Measurements from ENCODE around the gene ABCA6.
A peak's percentile ranks its signal among the peaks of the same experiment; 100 is the strongest.
"Not testable (repeated sequence)": the region's sequence is repeated elsewhere in the genome, so short reads cannot be mapped to it uniquely, and the experiment has no call there.

ABCA6 gene

GRCh38 chr17:69105907-69106730, 35.6 kb downstream of the ABCA6 start:
- H3K4me3 Mint-ChIP-seq: no peak overlapping the region
- ATAC-seq (ENCODE audit: low read depth) (no peak), DNase-seq (ENCODE audit: low spot score in 2 of 2) (no peak)
- H3K36me3 Mint-ChIP-seq: peaks cover 2% of the 10 kb centered on the region
- H3K4me1 Mint-ChIP-seq: peaks cover 4% of the 10 kb centered on the region
- H3K27me3 Mint-ChIP-seq: no peaks in the 10 kb centered on the region
- H3K27ac Mint-ChIP-seq: no peak overlapping the region
- no peaks in the 10 kb centered on the region for H3K9me3 Mint-ChIP-seq

DNA sequence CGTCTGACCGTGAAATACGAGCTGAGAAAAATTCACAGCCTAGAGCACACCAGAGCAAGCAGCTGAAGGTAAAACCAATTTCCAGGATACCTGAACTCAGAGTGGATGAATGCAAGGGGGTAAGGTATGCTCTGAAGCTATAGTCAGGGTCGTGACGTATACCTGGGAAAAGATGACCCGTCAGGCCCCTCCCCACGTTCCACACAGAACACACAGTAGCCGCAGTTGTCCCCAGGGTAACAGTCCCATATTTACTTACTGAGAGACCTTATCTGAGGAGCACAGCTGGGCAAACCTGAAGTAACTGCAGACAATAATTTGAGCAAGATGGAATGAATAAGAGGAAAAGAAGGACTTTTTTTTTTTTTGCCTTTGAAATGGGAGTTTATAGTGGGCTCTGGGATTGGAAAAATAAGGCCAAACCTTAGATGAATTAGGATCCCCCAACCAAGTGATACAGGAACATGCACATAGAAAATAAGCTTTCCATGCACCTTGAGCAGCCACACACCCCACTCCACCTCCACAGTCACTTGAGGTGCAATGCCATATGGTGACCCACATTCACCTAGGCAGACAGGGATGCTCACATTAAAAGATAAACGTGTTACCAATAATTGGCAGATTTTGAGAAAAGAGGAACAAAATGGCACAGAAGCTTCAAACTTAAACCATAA, 38.0 kb downstream of the ABCA6 start:
- Mint-ChIP-seq H3K36me3 (no peaks in the 10 kb centered on the region), H3K27ac (no peak overlapping the region), H3K27me3 (no peaks in the 10 kb centered on the region), H3K4me1 (peaks cover 2% of the 10 kb centered on the region), H3K4me3 (no peak overlapping the region), H3K9me3 (no peaks in the 10 kb centered on the region)
- ATAC-seq (ENCODE audit: low read depth) (no peak), DNase-seq (ENCODE audit: low spot score in 2 of 2) (no peak)

DNA sequence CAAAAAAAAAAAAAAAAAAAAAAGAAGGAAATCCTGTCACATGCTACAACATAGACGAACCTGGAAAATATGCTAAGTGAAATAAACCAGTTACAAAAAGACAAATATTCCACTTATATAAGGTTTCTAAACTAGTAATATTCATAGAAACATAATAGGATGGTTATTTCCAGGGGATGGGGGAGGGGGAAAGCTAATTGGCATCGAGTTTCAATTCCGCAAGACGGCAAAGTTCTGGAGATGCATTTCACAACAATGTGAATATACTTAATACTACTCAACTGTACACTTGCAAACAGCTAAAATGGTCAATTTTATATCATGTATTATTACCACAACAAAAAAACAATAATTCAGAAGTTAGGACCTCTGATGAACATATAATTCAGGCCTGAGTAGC, 43.1 kb downstream of the ABCA6 start:
- no peak overlapping the region for H3K4me3 Mint-ChIP-seq
- DNase-seq (ENCODE audit: low spot score in 2 of 2) (no peak), ATAC-seq (ENCODE audit: low read depth) (no peak)
- no peaks in the 10 kb centered on the region for H3K36me3 Mint-ChIP-seq
- H3K9me3 Mint-ChIP-seq: no peaks in the 10 kb centered on the region
- H3K27me3 Mint-ChIP-seq: no peaks in the 10 kb centered on the region
- H3K27ac Mint-ChIP-seq: no peak overlapping the region
- peaks cover 5% of the 10 kb centered on the region for H3K4me1 Mint-ChIP-seq

DNA sequence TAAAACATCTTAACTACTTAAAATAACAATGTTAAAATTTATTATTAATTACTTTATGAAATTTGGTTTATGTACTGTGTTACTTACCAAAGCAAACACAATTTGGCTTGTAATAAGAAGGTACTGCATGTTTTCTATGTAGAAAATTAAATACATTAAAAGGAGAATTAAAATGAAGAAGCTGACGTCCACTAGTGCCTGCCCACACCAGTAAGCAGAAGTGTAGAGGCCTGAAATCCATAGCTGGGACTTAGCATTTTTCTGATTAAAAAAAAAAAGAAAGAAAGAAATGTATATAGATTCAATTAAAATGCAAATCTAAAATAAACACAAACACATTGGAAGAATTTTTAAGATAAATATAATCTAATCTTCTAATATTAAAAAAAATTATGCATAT, 45.2 kb downstream of the ABCA6 start:
- no peak for ATAC-seq (ENCODE audit: low read depth)
- Mint-ChIP-seq H3K27me3 (no peaks in the 10 kb centered on the region), H3K4me3 (no peak overlapping the region), H3K27ac (no peak overlapping the region), H3K9me3 (no peaks in the 10 kb centered on the region), H3K4me1 (peaks cover 14% of the 10 kb centered on the region), H3K36me3 (no peaks in the 10 kb centered on the region)
- no peak for DNase-seq (ENCODE audit: low spot score in 2 of 2)

DNA sequence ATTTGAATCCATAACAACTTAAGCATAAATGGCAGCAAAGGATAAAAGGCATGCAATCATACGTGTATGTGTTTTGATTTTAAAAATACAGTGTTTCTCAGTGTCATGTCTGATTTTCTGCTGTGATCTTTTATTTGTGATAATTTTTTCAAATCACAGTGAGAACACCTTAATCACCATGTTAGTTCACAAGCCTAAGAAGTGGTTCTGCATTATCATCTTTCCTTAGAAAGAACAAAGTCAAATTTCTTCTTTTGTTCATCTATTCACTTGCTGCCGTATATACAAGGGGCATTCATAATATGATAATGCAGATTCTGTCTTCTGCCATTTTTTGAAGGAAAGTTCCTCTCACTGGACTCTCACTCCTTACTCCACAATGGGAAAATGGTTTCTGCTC, 47.7 kb downstream of the ABCA6 start:
- Mint-ChIP-seq H3K36me3 (no peaks in the 10 kb centered on the region), H3K9me3 (no peaks in the 10 kb centered on the region), H3K4me1 (peaks cover 14% of the 10 kb centered on the region)

GRCh38 chr17:69093279-69093789, 48.4 kb downstream of the ABCA6 start:
- H3K4me3 Mint-ChIP-seq: peak overlapping the region; percentile 88

More for the DNA sequence above, 47.7 kb downstream of the ABCA6 start:
- DNase-seq (ENCODE audit: low spot score in 2 of 2) (no peak), ATAC-seq (ENCODE audit: low read depth) (no peak)
- no peaks in the 10 kb centered on the region for H3K27me3 Mint-ChIP-seq
- H3K27ac Mint-ChIP-seq: no peak overlapping the region
- no peak overlapping the region for H3K4me3 Mint-ChIP-seq

GRCh38 chr17:69090365-69090764, 51.3 kb downstream of the ABCA6 start:
- DNase-seq (ENCODE audit: low spot score in 2 of 2): no peak
- H3K36me3 Mint-ChIP-seq: no peaks in the 10 kb centered on the region
- peaks cover 9% of the 10 kb centered on the region for H3K4me1 Mint-ChIP-seq
- H3K27me3 Mint-ChIP-seq: no peaks in the 10 kb centered on the region
- H3K4me3 Mint-ChIP-seq: no peak overlapping the region
- H3K27ac Mint-ChIP-seq: no peak overlapping the region
- H3K9me3 Mint-ChIP-seq: no peaks in the 10 kb centered on the region
- ATAC-seq (ENCODE audit: low read depth): no peak

More at GRCh38 chr17:69093279-69093789, 48.4 kb downstream of the ABCA6 start:
- Mint-ChIP-seq H3K27me3 (no peaks in the 10 kb centered on the region), H3K4me1 (peaks cover 14% of the 10 kb centered on the region), H3K36me3 (no peaks in the 10 kb centered on the region), H3K9me3 (no peaks in the 10 kb centered on the region), H3K27ac (peak overlapping the region; percentile 61)
- peak; percentile 62 for ATAC-seq (ENCODE audit: low read depth)
- DNase-seq (ENCODE audit: low spot score in 2 of 2): no peak

DNA sequence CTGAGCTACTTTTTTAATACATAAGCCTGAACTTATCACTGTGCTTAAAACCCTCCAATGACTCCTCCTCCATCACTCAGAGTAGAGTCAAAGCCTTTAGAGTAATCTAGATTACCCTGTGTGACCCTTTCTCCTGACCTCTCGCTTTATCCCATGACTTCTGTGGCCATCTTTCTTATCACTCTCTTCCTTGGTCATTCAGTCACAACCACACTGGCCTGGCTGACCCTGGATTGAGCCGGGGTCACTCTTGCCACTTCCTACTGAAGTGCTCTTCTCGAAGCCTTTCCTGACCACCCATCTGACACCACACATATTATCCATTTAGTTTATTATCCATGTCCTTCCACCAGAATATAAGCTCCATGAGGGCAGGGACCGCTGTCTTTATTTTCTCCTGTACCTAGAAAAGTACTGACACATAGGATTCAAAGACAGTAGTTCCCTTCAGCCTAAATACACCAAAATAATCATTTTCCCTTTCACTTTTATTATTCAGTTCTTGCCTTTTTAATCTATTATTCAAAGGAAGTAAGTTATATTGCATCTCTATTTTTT, 53.0 kb downstream of the ABCA6 start:
- Mint-ChIP-seq H3K4me3 (no peak overlapping the region), H3K4me1 (peaks cover 9% of the 10 kb centered on the region), H3K9me3 (no peaks in the 10 kb centered on the region), H3K27ac (no peak overlapping the region), H3K27me3 (no peaks in the 10 kb centered on the region), H3K36me3 (no peaks in the 10 kb centered on the region)
- DNase-seq (ENCODE audit: low spot score in 2 of 2) (no peak), ATAC-seq (ENCODE audit: low read depth) (no peak)

DNA sequence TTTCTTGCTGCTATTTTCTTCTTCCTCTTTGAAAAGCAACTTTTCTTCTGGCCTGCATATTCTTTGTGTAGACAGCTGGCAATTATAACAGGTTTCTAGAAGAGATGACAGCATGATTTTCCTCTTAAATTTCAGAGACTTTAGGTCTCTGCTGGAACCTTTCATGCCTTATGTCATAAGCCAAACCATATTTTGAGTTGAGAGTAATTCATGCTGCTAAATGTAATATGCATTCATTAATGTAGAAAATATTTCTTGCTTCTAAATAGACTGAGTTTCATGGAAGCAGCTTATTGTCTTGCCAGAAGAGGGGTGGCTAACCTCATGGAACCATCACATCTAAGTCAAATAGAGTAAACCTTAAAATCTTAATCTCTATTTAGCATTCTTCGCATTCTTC, 55.1 kb downstream of the ABCA6 start:
- no peaks in the 10 kb centered on the region for H3K27me3 Mint-ChIP-seq
- H3K9me3 Mint-ChIP-seq: peaks cover 4% of the 10 kb centered on the region
- ATAC-seq (ENCODE audit: low read depth) (no peak), DNase-seq (ENCODE audit: low spot score in 2 of 2) (no peak)
- H3K4me3 Mint-ChIP-seq: no peak overlapping the region
- peaks cover 2% of the 10 kb centered on the region for H3K36me3 Mint-ChIP-seq
- H3K27ac Mint-ChIP-seq: no peak overlapping the region
- H3K4me1 Mint-ChIP-seq: no peaks in the 10 kb centered on the region

DNA sequence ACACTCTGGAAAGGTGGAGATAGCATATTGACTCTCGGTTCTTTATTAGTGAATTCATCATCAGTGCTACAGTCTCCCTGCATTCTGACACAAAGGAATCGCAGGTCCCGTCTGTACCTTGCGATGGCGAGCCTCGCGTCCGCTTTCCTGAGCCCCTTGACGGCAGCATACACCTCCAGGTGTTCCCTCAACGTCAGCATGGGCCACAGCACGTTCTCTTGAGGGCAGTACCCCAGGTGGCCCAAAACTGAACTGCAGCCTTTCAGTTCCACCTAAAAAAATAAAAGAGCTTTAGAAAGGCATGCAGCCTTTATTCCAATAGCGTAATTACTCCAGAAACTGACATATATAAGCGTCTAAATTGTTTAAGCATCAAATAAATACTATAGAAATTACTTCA, 56.8 kb downstream of the ABCA6 start:
- H3K4me3 Mint-ChIP-seq: no peak overlapping the region
- H3K36me3 Mint-ChIP-seq: peaks cover 2% of the 10 kb centered on the region
- H3K27ac Mint-ChIP-seq: no peak overlapping the region
- peaks cover 4% of the 10 kb centered on the region for H3K9me3 Mint-ChIP-seq
- no peak for DNase-seq (ENCODE audit: low spot score in 2 of 2)
- no peak for ATAC-seq (ENCODE audit: low read depth)
- H3K4me1 Mint-ChIP-seq: no peaks in the 10 kb centered on the region
- no peaks in the 10 kb centered on the region for H3K27me3 Mint-ChIP-seq

GRCh38 chr17:69082696-69083095, 59.0 kb downstream of the ABCA6 start:
- H3K4me1 Mint-ChIP-seq: no peaks in the 10 kb centered on the region
- ATAC-seq (ENCODE audit: low read depth) (no peak), DNase-seq (ENCODE audit: low spot score in 2 of 2) (no peak)
- no peaks in the 10 kb centered on the region for H3K27me3 Mint-ChIP-seq
- H3K4me3 Mint-ChIP-seq: no peak overlapping the region
- H3K27ac Mint-ChIP-seq: no peak overlapping the region
- H3K9me3 Mint-ChIP-seq: peaks cover 4% of the 10 kb centered on the region
- peaks cover 2% of the 10 kb centered on the region for H3K36me3 Mint-ChIP-seq

DNA sequence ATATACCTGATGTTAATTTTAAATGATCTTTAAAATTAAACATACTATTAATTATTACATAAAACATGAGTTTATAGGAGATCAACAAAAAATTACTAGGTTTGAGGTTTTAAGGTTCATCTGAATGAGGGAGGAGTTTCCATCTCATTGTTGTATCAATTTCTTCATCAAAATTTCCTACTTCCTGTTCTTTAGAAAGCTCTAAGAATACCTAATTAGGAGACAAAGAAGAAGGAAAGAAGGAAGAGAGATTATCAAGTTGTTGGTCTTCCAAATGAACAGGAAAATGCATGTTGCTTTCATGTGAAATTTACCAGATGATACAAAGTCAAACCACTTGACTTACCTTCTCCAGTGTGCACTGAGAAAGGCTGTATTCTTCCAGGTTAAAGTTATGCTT, 62.8 kb downstream of the ABCA6 start:
- no peak overlapping the region for H3K4me3 Mint-ChIP-seq
- DNase-seq (ENCODE audit: low spot score in 2 of 2) (no peak), ATAC-seq (ENCODE audit: low read depth) (no peak)
- H3K36me3 Mint-ChIP-seq: peaks cover 2% of the 10 kb centered on the region
- no peaks in the 10 kb centered on the region for H3K4me1 Mint-ChIP-seq
- no peaks in the 10 kb centered on the region for H3K27me3 Mint-ChIP-seq
- no peak overlapping the region for H3K27ac Mint-ChIP-seq
- peaks cover 8% of the 10 kb centered on the region for H3K9me3 Mint-ChIP-seq

GRCh38 chr17:69075823-69076222, 65.9 kb downstream of the ABCA6 start:
- peaks cover 6% of the 10 kb centered on the region for H3K4me1 Mint-ChIP-seq
- DNase-seq (ENCODE audit: low spot score in 2 of 2) (no peak), ATAC-seq (ENCODE audit: low read depth) (no peak)
- H3K27me3 Mint-ChIP-seq: no peaks in the 10 kb centered on the region
- peaks cover 19% of the 10 kb centered on the region for H3K9me3 Mint-ChIP-seq
- H3K36me3 Mint-ChIP-seq: peaks cover 14% of the 10 kb centered on the region
- no peak overlapping the region for H3K27ac Mint-ChIP-seq
- no peak overlapping the region for H3K4me3 Mint-ChIP-seq

DNA sequence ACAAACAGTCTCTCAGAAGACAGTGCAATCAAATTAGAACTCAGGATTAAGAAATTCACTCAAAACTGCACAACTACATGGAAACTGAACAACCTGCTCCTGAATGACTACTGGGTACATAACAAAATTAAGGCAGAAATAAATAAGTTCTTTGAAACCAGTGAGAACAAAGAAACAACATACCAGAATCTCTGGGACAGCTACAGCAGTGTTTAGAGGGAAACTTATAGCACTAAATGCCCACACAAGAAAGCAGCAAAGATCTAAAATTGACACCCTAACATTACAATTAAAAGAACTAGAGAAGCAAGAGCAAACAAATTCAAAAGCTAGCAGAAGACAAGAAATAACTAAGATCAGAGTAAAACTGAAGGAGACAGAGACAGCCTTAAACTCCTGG, 68.3 kb downstream of the ABCA6 start:
- H3K36me3 Mint-ChIP-seq: peaks cover 17% of the 10 kb centered on the region
- not testable (repeated sequence) for H3K27me3 Mint-ChIP-seq; H3K27ac Mint-ChIP-seq; DNase-seq (ENCODE audit: low spot score in 2 of 2); ATAC-seq (ENCODE audit: low read depth); H3K4me3 Mint-ChIP-seq
- peaks cover 19% of the 10 kb centered on the region for H3K9me3 Mint-ChIP-seq
- H3K4me1 Mint-ChIP-seq: peaks cover 11% of the 10 kb centered on the region
